LNCaP clone FGC (cell line): ENCODE results near the gene CDC14C.

Source experiments
- DNase-seq: peaks from one replicate; pipeline ENCODE4 v3.0.0-alpha.2; 2011; ENCODE audit warnings: low read depth
- H3K4me3 ChIP-seq: 2 replicates; pipeline ENCODE4 v1.5.1; 2011; ENCODE audit warnings: mild to moderate bottlenecking, low read depth, low read length, control low read depth
- TF ChIP-seq, protein P1 (sequence below): IDR thresholded peaks from 2 replicates; pipeline ENCODE4 v1.5.1; 2012; ENCODE audit warnings: mild to moderate bottlenecking; ENCODE audit not compliant: control insufficient read depth, insufficient read depth; ENCODE audit errors: extremely low read depth

The CDC14C gene

DNA sequence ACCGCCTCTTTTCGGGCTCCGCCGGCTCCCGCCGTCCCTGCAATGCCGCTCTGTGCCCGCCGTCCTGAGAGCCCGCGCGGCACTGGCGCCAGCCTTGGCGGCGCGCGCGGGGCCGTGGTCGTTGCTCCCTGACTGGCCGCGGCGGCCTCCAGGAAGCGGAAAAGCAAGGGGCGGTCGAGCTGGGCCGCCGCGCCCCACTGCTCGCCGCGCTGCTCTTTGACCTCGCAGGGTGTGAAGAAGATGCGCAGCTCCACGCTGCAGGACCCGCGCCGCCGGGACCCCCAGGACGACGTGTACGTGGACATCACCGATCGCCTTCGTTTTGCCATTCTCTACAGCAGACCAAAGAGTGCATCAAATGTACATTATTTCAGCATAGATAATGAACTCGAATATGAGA is at the start of gene CDC14C:
TSS of gene CDC14C (plus strand) at position 115 of the 400 bp plus-strand sequence. CDS start at position 241, 126 bp downstream.
- DNase-seq: no peak
- TF ChIP-seq, protein P1, sequence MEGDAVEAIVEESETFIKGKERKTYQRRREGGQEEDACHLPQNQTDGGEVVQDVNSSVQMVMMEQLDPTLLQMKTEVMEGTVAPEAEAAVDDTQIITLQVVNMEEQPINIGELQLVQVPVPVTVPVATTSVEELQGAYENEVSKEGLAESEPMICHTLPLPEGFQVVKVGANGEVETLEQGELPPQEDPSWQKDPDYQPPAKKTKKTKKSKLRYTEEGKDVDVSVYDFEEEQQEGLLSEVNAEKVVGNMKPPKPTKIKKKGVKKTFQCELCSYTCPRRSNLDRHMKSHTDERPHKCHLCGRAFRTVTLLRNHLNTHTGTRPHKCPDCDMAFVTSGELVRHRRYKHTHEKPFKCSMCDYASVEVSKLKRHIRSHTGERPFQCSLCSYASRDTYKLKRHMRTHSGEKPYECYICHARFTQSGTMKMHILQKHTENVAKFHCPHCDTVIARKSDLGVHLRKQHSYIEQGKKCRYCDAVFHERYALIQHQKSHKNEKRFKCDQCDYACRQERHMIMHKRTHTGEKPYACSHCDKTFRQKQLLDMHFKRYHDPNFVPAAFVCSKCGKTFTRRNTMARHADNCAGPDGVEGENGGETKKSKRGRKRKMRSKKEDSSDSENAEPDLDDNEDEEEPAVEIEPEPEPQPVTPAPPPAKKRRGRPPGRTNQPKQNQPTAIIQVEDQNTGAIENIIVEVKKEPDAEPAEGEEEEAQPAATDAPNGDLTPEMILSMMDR: no peak
- no peak within 1 kb of the TSS for H3K4me3 ChIP-seq

DNA sequence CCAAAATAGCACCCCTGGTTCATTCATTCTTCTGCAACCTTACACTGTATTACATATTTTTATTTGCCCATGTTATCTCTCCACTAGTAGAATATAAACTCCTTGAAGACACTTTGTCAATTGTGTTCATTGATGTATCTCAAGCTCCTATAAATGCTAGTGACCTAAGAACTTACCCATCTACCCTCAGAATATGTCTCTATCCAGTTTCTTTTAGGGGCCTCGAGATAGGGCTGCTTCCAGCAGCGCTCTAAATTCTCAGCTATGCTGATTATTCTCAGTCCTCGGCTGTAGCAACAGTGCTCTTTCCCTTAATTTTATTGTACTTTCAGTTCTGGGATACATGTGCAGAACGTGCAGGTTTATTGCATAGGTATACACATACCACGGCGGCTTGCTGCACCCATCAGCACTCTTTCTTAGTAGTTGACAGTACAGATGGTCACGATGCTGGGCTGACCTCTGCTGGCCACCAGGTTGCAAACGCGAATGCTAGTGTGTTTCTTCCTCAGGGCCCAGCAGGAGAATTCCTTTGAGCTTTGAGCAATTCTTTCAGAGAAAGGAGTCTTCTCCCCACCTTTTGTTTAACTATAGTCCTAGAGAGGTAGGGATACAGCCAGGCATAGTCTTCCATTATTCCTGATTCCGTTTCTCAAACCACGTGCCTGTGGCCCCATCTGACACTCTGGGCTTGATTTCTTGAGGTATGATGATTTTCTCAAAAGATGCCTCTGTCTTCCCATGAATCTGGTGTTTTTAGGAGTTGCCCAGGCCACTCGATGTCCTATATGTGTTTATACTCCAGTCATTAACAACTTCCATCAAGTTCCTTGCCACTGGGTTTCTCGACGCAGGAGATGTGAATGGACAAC is 49.1 kb upstream of the CDC14C start:
- no peak overlapping the region for H3K4me3 ChIP-seq
- peak; percentile 26 for DNase-seq
- TF ChIP-seq, protein P1: peak; percentile 96

DNA sequence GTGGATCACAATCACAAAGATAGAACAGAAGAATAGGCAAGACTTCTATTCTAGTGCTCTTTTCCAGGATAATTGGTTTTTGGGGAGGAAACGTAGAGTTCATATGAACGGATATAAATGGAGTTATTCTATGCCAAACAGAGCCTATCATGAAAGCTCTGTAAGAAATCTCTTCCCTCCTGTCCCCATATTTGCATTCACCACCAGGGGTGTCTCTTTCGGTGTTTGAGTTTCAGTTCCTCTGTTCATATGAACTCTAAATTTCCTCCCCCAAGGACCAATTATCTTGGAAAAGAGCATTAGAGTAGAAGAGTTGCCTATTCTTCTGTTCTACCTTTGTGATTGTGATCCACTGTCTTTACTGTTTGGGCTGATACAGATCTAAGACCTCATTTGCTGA is 48.3 kb upstream of the CDC14C start:
- TF ChIP-seq, protein P1: no peak
- DNase-seq: no peak
- H3K4me3 ChIP-seq: no peak overlapping the region

DNA sequence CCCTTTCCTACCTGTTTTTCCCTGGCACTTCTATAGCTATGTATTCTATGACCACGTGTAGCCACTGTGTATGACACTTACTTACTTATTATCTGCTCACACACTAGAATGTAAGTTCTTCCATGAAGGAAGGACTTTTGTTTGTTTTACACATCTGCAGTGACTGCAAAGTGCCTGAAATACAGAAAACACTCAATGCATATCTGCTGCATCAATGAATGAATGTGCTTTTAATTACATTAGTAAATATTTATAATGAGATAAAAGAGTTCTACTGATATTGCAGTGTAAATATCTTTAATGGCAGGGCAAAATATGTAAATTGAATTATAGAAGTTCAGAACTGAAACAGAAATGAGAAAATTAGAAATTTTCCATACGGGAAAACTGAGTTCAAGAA is 43.5 kb upstream of the CDC14C start:
- H3K4me3 ChIP-seq: no peak overlapping the region
- TF ChIP-seq, protein P1: no peak
- DNase-seq: no peak

DNA sequence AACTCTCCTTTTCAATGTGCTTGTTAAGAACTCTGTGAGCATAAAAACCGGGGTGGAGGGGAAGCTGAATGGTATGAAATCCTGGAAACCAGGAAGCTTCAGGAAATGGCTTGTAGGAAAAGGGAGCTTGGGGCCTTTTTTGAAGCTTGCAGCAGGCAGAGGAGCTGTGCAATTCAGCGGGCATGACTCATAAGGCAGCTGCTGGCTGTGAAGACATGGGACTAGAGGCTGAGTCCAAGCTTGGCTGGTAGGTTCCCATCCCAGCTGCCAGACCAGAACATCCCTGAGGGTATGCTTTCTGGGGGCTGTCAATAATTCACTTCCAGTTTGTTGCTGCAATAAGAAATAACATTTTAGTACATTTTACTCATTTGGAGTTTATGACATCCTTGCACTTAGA is 36.8 kb upstream of the CDC14C start:
- no peak for DNase-seq
- TF ChIP-seq, protein P1: no peak
- no peak overlapping the region for H3K4me3 ChIP-seq

DNA sequence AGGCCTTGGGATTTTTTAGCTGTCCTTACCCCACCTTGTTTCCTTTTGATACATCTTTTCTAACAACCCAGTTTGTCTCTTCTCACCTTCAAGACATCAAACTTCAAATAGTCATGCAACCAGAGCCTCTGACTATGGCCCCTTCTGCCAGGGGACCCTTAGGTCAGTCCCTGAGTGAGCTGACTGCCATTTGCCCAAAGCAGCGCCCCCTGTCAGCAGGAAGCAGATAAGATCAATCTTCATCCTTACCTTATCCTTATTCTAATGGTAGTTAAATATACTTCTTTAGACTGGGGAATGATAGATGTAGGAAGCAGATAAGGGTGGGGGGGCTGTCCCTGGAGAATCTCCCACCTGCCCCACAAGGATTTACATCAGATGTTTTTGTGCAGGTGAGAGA is 29.8 kb upstream of the CDC14C start:
- DNase-seq: no peak
- TF ChIP-seq, protein P1: no peak
- no peak overlapping the region for H3K4me3 ChIP-seq
